Hematopoietic multipotent progenitor cell treated with erythropoietin and hydrocortisone succinate and interleukin-3 and kit ligand, for 4 days (in vitro differentiated cells): ENCODE results near the gene ACO2.

ENCODE experiments used
- DNase-seq: peaks from one replicate; pipeline ENCODE4 v3.0.0-alpha.2; 2015

Gene ACO2

DNA sequence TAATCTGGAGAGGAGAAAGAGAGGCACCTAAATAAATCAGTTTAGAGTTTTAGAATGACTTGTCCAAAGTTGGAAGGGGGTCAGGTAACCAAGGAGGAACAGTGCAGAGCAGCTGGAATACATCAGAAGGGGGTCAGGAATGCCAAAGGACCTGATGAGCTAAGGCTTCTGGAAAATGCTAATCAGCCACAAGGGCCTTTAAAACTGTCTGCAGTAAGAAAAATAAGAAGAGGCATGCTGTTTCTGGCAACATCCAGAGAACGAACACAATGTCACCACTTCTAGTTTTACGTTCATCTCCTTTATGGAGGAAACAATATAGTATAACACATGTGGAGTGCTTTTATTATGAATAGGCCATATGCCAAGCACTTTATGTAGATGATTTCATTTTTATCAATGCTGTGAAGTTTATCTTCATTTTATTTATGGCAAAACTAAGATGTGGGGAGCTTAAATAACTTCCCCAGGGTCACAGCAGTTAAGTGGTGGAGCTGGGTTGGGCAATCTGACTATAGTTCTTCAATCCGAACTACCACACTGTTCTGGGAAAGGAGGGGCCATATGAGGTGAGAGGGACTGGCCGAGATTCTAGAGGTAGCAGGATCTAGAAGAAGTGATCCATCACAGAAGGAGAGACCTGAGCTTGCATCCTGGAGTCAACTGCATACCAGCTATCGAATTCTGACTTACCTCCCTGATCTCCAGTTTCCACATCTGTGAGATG is 22.6 kb downstream of the ACO2 start:
- DNase-seq = no peak

DNA sequence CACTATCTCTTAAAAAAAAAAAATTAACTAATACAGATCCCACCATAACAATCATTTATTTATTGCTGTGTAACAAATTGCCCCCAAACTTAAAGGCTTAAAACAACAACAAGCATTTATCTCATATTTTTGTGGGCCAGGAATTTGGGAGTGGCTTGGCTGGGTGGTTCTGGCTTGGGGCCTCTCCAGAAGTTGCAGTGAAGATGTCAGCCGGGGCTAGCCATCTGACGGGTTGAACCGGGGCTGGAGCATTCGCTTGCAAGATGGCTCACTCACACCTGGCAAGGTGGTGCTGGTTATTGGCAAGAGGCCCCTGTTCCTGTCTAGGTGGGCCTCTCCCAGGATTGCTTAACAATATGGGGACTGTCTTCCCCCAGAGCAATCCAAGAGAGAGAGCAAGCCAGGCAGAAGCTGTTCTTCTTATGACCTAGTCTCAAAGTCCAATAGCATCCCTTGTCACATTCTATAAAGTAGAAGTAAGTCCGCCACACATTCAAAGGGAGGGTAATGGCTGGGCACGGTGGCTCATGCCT is 29.5 kb downstream of the ACO2 start:
- no peak for DNase-seq

DNA sequence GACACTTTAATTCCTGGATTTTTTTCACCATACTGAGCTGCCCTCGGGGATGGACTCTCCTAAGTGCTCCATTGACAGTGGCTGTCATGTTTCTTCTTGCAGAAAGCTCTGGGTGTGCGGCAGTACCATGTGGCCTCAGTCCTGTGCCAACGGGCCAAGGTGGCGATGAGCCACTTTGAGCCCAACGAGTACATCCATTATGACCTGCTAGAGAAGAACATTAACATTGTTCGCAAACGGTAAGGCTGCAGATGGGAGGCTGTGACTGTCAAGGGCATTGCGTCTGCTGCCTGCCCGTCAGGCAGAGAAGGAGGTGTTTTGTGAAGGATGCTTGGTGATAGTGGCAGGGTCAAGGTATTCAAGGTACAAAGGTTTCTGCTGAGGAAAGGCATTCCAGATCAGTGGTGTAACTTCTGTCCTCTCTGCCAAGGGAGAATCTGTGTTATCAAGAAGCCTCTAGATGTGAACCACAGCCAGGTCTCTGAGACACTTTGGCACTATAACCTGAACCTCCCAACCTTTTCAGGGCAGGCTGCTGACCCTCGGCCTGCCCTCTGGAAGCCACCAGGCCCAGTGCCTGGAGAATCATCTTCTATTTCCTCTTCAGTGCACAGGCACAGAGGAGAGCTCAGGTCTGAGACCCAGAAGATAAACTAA is 30.8 kb downstream of the ACO2 start:
- no peak for DNase-seq

DNA sequence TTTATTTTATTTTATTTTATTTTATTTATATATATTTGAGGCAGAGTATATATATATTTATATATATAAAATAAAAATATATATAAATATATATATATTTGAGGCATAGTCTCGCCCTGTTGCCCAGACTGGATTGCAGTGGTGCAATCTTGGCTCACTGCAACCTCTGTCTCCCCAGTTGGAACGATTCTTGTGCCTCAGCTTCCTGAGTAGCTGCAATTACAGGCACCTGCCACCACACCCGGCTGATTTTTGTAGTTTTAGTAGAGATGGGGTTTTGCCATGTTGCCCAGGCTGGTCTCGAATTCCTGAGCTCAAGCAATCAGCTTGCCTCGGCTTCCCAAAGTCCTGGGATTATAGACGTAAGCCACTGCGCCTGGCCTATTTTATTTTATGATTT is 31.4 kb downstream of the ACO2 start:
- no peak for DNase-seq

DNA sequence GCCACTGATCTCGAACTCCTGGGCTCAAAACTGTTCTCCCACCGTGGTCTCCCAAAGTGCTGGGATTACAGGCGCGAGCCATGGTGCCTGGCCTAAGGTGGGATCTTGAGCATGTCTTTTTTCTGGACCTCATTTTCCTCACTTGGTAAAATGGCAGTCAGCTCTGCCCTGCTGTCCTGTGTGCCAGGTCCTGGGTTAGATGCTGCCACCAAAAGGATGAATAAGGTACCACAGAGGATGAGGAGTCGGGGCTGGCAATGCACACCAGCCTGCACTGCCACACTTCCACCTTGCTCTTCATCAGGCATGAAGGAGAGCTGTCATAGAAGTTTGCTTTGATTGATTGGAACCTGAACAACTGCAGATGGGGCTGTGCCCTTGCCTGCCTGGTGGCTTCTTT is 32.3 kb downstream of the ACO2 start:
- DNase-seq = peak; percentile 66

DNA sequence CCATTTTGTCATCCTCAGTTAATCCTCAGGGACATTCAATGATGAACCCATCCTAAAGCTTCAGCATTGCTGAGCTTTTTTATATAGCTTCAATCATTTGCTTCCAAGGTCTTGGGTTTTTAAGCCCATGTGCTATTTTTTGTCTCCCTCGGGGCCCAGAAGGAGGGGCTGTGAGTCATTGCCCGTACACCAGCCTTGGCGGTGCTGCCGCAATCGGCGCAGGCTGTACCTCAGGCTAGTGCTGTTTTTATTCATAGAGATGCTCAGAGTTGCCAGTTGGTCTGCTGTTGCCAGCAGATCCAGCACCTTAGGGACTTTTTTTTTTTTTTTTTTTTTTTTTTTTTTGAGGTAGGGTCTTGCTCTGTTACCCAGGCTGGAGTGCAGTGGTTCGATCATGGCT is 35.5 kb downstream of the ACO2 start:
- no peak for DNase-seq

DNA sequence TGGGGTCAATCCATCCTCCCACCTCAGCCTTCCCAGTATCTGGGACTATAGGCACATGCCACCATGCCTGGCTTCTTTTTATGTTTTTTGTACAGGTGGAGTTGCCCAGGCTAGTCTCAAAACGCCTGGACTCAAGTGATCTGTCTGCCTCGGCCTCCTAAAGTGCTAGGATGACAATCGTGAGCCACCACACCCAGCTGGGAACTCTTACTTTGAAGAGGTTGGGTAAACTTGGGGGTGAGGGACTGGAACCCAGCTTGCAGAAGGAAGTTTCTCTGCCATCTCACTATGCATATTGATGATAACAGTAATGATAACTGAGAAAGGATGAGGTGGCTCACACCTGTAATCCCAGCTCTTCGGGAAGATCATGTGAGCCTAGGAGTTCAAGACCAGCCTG is 35.9 kb downstream of the ACO2 start:
- no peak for DNase-seq

DNA sequence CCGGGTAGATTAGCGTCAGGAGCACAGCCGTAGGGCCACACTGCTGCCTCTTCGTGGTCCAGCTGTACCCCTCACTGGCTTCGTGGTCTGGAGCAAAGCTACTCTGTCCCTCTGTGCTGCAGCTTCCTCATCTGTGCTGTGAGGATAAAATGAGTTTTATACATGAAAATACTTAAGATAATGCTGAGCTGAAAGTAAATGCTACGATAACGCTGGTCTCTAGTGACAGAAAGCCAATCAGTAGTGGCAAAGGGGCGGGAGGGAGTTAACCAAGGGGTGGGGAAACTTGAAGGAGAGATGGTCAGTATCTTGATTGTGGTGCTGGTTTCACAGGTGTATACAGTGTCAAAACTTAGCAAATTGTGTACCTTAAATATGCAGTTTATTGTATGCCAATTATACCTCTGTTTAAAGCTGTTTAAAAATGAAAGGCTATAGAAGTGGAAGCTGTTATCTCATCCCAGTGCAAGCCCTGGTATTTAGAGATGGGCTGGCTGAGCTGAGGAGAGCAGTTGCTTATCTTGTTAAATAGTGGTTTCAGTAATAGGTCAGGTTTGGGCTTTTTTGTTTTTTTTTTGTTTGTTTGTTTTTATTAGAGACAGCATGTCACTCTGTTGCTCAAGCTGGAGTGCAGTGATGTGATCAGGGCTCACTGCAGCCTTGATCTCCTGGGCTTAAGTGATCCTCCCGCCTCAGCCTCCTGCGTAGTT is 36.7 kb downstream of the ACO2 start:
- peak; percentile 56 for DNase-seq

DNA sequence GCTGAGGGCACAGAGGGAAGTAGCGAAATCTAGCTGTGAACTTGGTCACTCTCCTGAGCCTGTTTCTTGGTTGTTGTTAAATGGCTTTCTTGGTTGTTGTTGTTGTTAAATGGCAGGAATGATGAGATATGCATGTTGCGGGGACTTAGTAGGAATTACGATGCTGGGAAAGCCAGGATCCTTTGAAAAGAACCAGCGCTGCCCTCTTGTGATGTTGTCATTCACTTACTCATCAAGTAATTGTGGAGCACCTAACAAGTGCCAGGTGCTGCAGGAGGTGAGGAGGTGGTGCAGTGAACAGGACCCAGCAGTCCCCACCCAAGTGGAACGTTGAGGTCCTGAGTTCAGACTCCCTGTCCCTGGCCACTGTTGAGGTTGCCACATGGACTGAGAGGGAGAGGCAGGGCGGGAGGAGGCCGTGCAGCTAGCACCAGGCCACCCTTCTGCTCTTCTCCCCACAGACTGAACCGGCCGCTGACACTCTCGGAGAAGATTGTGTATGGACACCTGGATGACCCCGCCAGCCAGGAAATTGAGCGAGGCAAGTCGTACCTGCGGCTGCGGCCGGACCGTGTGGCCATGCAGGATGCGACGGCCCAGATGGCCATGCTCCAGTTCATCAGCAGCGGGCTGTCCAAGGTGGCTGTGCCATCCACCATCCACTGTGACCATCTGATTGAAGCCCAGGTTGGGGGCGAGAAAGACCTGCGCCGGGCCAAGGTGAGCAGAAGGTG is 38.6 kb downstream of the ACO2 start:
- no peak for DNase-seq

DNA sequence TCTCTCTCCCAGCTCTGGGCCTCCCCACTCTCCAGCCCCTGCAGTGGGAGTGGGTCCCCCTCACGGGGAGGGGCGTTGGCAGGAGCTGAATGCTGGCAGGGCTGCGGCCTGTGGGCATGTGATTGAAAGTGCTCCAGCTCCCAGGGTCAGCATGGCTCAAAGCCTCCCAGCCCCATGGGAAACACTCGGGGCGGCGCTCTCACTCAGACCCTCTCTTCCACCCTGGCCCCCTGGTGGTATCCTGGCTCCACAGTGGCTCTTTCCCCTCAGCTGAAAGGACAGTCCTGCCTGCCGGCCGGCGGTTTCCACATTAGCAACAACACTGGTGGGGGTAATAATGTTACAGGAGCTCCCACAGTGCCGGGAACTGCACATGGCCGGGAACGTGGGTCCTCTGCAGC is 39.9 kb downstream of the ACO2 start:
- no peak for DNase-seq

DNA sequence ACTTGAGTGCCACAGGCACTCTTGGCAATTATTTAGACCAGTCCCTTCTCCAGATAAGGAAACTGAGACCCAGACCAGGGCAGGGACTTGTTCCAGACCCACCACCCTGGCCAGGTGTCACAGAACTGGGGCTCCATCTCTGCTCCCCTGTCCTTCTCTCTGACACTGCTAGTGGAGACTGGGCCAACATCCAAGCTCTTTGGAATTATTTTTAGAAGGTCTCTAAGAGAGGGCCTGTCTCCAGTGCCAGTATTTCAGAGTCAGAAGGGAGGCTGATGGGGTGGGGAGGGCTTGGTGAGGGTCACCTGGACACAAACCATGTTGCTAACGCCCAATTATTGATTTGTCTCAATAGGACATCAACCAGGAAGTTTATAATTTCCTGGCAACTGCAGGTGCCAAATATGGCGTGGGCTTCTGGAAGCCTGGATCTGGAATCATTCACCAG is 42.6 kb downstream of the ACO2 start:
- no peak for DNase-seq

DNA sequence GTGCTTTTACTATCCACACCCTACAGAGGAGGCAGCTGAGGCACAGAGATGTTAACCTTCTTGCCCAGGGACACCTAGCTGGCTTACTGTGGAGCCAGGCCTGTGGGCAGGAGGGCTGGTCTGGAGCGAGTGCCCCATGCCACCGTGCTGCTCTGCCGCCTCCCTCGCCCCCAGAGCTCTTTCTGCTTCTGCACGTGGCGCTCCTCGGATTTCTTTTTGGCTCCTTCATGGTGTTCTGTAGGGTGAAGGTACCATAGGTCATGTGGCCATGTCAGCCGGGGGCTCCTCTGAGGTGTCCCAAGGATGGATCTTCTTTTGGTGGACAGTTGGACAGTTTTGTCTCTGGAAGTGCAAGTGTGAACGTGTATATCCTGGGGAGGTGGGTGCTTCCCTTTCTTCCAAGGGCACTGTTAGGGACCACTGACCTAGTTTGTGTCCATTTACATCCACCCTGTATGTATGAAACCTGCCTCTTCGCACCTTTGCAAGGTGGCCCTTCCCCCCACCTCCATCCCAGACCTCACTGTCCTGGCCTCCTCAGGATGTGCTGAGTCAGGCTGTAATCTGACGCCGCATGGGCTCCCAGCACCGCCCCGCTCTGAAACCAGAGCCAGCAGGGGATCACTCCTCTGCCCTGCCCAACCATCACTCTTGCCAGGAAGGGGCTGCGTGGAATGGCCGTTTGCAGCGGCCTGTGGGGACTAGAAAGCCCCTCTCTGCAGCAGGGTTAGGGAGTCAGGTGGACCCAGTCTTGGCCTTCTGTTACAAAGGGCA is 43.7 kb downstream of the ACO2 start:
- peak; percentile 45 for DNase-seq

DNA sequence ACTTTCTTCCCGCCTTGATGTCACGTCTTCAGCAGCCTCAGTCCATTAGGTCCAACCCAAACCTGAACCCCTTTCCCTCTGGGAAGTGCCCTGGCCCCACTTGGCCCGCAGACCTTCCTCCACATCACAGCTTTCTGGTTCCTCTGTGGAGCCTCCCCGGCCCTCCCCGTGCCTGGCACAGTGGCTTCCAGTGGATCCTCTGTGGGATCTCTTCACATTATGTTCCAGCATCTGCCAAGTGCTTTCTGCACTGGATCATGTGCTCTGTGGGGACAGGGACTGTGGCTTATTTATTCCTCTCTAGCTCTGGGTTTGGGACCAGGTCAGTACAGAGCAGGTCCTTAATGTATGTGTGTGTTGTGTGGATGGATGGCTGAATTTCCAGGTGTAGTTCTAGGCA is 44.5 kb downstream of the ACO2 start:
- no peak for DNase-seq

DNA sequence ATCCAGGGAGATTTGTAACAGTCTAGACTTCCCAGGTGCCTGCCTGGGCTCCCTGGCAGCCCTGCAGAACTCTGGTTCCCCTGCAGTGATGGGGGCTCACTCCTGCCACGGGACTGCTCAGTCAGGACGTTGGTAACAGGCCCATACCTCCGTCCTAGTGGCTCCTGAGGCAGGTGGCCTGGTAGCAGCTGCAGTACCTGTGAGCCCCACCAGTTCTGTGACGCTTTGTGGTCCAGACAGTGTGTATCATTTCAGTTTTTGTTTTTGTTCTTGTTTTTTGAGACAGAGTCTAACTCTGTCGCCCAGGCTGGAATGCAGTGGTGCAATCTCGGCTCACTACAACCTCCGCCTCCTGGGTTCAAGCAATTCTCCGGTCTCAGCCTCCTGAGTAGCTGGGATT is 47.5 kb downstream of the ACO2 start:
- no peak for DNase-seq

DNA sequence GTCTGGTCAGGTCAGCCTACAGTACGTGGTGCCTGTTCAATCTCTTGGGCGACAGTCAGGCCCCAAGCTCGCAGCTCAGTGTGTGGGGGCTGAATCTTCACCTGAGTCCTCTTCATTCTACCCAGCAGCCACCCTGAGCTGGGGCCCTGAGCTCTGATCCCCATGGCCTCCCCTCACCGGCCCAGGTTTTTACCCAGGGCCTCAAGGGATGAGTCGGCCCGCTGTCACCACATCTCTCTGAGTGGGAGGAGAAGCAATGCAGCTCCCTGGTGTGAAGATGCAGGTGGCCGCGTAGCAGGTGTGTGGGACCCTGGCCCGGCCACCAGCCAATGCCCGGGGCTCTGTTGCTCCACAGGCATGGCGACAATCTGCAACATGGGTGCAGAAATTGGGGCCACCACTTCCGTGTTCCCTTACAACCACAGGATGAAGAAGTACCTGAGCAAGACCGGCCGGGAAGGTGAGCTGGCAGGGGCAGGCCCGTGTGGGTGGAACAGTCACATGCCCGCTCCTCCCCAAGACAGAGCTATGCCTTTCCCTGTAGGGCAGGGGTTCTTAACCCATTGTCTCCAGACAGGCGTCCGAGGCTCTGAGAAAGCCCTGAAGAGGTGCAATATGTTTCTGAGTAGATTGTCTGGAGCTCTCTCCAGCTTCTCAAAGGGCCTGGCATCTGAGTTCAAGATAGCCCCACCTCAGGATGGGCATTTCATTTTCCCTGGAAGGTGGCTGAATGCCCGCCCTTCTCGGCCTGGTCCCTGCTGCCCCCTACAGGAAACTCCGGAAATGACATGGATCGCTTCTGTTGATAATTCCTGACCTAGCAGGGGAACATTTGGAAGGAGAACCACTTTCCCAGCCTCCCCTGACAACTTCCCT is 48.5 kb downstream of the ACO2 start:
- peak; percentile 51 for DNase-seq

DNA sequence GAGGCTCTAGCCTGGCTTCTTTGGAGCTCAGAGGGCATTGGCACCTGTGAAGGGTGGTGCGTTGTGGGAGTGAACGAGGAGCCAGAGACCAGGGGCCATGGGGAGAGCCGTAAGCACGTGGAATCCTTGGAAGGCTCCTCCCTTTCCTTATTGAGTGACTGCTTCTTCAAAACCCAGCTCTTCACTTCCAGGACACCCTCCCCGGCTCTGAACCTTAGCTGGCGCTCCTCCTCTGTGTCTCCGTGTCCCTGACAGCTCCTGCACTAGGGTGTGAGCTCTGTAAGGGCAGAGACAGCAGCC is 49.1 kb downstream of the ACO2 start:
- no peak for DNase-seq

DNA sequence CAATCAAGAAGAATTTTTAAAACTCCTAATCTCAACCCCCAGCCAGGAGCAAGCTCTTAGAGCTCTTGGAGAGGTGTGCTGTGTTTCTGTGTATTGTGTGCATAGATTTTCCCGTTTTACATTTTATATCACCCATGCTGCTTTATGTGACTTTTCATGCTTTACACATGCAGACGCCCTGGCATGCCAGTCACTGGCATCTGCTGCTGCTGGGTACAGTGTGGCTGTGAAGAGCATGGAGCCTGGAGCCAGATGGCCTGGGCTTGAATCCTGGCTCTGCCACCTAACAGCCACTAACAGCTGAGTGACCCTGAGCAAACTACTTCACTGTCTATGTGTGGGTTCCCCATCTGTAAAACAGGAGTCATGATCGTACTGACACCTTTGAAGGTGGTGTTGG is 52.2 kb downstream of the ACO2 start:
- no peak for DNase-seq

DNA sequence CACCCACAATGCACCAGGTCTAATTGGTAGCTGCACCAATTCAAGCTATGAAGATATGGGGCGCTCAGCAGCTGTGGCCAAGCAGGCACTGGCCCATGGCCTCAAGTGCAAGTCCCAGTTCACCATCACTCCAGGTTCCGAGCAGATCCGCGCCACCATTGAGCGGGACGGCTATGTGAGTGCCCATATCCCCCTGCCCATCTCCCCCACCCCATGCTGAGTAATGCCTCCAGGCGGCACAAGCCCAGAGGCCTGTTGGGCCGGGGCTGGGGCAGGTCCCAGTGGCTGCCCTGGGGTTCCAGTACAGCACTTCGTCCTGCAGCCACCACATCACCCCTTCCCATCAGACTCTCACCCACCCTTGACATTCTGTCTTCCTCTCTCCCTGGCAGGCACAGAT is 53.9 kb downstream of the ACO2 start:
- DNase-seq = no peak

DNA sequence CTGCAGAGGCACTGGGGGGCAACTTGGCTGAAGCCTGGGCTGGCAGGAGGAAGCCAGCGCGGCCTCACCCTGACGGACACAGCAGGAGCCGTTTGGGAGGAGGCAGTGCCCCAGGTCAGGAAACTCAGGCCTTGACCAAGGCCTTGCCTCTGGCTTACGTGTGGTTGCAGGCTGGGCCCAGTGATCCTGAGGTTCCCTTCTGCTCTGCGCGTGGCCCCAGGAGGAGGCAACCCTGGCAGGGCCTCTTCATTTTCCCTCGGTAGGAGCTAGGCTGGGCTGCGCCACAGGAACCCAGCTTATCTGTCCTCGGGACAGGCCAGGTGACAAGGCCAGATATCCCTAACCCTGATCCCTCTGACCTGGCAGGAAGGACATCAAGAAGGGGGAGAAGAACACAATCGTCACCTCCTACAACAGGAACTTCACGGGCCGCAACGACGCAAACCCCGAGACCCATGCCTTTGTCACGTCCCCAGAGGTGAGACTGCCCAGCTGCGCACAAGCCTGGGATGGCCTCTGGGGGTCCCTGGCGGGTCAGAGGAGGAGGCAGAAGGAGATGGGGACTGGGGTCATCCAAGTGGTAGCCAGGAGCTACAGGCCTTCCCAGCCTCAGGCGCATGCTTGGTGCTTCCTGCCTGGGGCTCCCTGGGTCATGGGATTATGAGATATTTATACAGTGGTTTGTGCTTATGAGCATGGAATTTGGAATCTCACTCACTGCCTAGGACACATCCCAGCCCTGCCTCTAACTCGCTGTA is 54.7 kb downstream of the ACO2 start:
- DNase-seq = peak; percentile 62

DNA sequence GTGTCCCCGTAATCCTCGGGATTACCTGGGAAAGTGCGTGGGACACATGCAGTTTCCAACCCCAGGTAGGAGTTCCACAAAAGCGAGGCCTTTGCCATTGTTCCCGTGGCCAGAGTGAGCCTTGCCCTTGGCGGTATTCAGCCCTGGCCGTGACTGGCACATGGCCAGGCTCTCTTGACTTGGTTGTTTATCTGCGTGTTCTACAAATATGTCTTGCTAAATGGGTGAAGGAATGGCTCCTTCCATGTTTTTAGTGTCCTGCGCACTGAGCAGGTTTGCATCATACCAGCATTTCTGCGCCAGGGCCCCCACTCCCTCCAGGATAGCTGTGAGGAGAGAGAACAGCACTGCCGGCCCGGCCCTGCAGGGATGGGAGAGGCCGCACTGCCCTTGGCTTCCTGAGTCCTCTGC is 55.3 kb downstream of the ACO2 start:
- no peak for DNase-seq
